ENCODE results near the gene RXFP1.

Gene RXFP1

DNA sequence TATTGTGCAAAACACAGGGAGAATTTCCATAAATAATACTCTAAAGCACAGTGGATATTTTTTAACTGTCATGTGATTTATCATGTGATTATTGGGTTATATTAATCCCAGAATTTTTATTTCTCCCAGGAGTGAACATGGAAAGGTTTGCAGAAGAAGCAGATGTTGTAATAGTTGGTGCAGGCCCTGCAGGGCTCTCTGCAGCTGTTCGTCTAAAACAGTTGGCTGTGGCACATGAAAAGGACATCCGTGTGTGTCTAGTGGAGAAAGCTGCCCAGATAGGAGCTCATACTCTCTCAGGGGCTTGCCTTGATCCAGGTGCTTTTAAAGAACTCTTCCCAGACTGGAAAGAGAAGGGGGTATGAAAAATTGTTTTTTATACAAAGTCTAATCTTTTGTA lies 160.4 kb downstream of the RXFP1 start:
- FAIRE-seq = no peak
- no peak for TF ChIP-seq POLR2AphosphoS5 (IDR thresholded peaks at IDR 0.05; ENCODE audit: low read depth, low read length)
- TF ChIP-seq POLR2A (IDR thresholded peaks at IDR 0.05; ENCODE audit: low read depth, low read length) = no peak
- no peak for TF ChIP-seq TAF1 (IDR thresholded peaks at IDR 0.05; ENCODE audit: borderline replicate concordance, low read depth, low read length)
- DNase-seq (ENCODE audit: insufficient read length) = no peak

DNA sequence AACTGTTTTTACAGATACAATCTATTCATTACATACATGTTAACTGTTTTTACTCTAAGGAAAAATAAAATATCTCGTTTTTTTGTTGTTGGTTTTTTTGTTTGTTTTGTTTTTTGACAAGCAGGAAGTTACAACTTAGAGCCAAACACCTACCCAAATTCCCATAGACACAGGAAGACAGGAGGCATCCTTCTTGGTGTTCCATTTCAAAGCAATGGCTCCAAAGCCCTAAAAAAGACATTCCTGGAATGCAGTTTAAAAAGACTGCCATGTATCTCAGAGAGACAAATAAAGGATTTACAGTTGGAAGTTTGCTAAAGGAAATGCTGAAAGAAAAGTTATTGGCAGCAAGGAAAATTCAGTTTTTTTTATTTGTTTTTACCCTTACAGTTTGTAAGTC lies 167.1 kb downstream of the RXFP1 start:
- DNase-seq (ENCODE audit: insufficient read length) (no peak), FAIRE-seq (no peak)
- TF ChIP-seq POLR2A (IDR thresholded peaks at IDR 0.05; ENCODE audit: low read depth, low read length) (no peak), POLR2AphosphoS5 (IDR thresholded peaks at IDR 0.05; ENCODE audit: low read depth, low read length) (no peak), TAF1 (IDR thresholded peaks at IDR 0.05; ENCODE audit: borderline replicate concordance, low read depth, low read length) (no peak)

All from GM12892 (cell line).